GM12892 (cell line): Measurements from ENCODE around the gene IDNK.

ENCODE experiments used
- DNase-seq: peaks from one replicate; pipeline ENCODE4 v3.0.0; 2011; ENCODE audit not compliant: insufficient read length
- FAIRE-seq: peaks from 2 replicates; lab custom pipeline; 2011; peaks lifted over from hg19 to GRCh38; lab: Jason Lieb, UNC
- POLR2A ChIP-seq: IDR thresholded peaks from 2 replicates; pipeline ENCODE4 v1.6.1; 2011; ENCODE audit warnings: low read depth, low read length, control low read depth
- POLR2AphosphoS5 ChIP-seq: IDR thresholded peaks from 2 replicates; pipeline ENCODE4 v1.6.1; 2011; ENCODE audit warnings: low read depth, low read length, control low read depth
- TAF1 ChIP-seq: IDR thresholded peaks from 2 replicates; pipeline ENCODE4 v1.6.1; 2011; ENCODE audit warnings: low read depth, mild to moderate bottlenecking, control low read depth, low read length, borderline replicate concordance

Gene IDNK

DNA sequence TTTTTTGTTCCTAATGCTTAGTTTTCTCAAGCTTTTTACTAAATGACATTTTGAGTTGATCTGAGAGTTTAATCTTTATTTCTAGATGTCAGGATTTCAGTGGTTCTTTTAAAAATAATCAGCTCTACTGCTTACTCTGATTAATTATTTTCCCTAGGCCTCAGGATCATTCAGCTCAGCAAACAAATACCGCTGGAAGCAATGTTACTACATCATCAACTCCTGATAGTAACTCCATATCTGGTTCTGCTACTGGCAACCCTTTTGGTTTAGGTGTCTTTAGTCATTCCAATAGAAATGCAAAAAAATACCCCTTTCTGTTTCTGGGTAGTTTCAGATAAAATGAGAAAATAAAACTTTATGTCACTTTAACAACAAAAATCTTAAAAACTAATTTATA, 5.6 kb upstream of the IDNK start:
- no peak for DNase-seq
- no peak for TF ChIP-seq TAF1
- TF ChIP-seq POLR2A = no peak
- TF ChIP-seq POLR2AphosphoS5 = no peak
- no peak for FAIRE-seq

DNA sequence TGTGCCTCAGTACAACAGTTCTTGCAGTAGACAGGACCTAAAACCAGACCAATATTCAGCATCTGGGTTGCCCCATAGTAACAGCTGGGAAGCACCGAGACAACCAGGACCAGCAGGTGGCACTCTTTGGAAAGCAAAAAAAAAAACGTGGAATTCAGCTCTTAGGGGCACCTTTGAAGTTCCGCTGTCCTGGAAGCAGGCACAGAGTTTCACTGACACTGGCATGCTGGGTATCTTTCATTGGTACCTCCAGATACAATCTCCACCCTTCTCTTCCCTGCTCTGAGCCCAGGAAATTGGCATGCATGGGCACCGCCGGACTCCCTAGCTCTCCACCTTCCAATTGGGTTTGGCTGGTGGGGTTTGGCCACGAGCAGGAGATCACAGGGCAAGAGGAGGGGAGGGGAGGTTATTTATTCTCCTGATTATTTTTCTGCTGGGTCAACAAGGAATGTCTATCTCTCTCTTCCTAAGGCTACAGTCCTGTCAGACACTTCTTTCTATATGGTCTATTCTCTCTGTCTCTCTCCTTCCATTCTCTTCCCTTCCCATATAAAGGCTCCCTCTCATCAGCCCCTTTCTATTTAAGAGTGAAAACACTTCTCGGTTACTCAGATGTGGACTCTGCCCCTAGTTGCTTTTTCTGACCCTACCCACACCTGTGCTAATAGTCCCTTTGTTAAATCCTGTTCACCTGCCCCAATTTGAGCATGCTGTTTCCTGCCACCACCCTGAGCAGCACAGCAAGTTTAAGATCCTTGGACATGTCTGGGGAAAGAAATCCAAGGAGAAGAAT, 1.9 kb upstream of the IDNK start:
- FAIRE-seq (peak; percentile 67), DNase-seq (no peak)
- TF ChIP-seq POLR2A (no peak), POLR2AphosphoS5 (no peak), TAF1 (no peak)

GRCh38 chr9:83622433-83622938, 457 bp upstream of the IDNK start:
- TF ChIP-seq TAF1 = no peak
- no peak for TF ChIP-seq POLR2A
- TF ChIP-seq POLR2AphosphoS5 = no peak
- FAIRE-seq (no peak), DNase-seq (no peak)

GRCh38 chr9:83623679-83624076, 735 bp downstream of the IDNK start:
- DNase-seq = no peak

GRCh38 chr9:83625178-83625577, 2.2 kb downstream of the IDNK start:
- no peak for FAIRE-seq
- no peak for DNase-seq
- TF ChIP-seq TAF1 (no peak), POLR2AphosphoS5 (no peak), POLR2A (no peak)

More at GRCh38 chr9:83623679-83624076, 735 bp downstream of the IDNK start:
- TF ChIP-seq TAF1 (no peak), POLR2AphosphoS5 (no peak), POLR2A (no peak)
- FAIRE-seq = no peak

DNA sequence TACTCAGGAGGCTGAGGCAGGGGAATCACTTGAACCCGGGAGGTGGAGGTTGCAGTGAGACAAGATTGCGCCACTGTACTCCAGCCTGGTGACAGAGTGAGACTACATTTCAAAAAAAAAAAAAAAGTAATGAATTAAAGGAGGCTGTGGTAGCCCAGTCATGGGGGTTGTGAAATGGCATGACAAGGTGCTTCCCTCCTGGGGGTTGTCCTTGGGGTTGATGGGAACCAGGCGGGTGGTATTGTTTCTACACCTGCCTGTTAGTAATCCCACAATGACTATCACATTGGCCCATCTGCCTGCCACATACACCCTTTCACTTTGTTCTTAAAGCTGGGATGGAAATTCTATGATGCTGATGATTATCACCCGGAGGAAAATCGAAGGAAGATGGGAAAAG, 5.6 kb downstream of the IDNK start:
- DNase-seq = no peak
- FAIRE-seq = no peak
- TF ChIP-seq POLR2AphosphoS5 = no peak
- no peak for TF ChIP-seq TAF1
- no peak for TF ChIP-seq POLR2A

DNA sequence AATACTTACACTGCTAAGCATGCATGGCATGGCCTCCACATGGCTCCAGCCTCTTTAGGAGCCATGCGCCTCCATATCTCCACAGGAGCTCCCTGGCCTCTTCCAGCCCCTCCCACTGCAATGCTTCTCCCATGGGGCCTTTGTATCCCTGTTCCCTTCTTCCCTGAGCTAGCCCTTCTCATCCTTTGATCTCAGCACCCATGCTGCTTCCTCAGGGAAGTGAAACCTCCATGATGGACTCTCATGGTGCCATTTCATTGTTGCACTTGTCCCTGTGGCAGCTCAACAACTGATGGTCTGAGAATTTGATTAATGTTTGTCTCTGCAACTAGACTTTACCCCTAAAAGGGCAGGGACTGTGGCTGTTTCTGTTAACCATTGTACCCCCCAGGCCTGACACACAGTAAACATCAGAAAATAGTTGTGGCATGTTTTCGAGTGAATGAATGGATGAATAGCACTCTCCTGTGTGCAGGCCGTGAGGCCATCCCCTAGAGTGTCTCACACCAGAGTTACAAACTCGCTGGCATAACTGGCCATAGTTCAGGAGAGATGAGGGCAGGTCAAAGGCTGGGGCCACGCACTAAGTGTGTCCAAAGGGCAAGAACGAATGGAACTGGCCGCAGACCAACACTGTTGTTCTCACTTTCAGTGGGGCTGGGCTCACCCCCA, 6.6 kb downstream of the IDNK start:
- FAIRE-seq (no peak), DNase-seq (no peak)
- TF ChIP-seq TAF1 = no peak
- TF ChIP-seq POLR2A = no peak
- TF ChIP-seq POLR2AphosphoS5 = no peak

GRCh38 chr9:83630938-83631457, 8.1 kb downstream of the IDNK start:
- FAIRE-seq (no peak), DNase-seq (no peak)
- TF ChIP-seq POLR2AphosphoS5 (no peak), POLR2A (no peak), TAF1 (no peak)

DNA sequence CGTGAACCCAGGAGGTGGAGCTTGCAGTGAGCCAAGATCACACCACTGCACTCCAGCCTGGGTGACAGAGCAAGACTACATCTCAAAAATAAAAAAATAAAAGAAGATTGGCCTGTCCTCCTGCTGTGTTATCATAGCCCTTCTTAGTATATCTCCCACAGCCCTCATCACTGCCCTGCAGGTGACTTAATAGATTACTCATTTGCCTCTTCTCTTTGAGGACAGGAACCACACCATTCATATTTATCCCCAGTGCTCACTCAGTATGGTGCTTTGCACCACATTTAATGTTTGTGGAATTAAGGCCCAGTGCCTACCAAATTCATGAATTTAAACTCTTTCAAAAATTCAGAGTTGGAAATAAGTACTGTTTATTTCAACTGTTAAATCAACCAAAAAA, 10.3 kb downstream of the IDNK start:
- DNase-seq (no peak), FAIRE-seq (no peak)
- TF ChIP-seq TAF1 (no peak), POLR2AphosphoS5 (no peak), POLR2A (no peak)

DNA sequence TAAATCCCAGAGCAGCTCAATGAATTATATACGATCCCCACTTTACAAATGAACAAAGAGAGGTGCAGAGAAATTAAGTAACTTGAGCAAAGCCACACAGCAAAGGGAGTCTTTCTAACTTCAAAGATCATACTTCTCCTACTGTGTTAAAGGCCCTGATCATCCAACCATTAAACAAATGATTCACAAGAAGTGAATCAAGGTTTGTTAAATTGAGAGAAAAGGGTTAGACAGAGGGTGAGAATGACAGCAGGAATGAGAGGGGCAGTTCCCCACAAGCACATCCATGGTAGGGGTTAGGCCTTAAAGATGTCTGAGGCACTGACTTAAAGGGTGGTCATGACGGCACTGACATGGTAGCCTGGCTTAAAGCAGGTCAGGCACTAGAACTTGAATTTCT, 10.7 kb downstream of the IDNK start:
- FAIRE-seq = no peak
- DNase-seq = no peak
- no peak for TF ChIP-seq POLR2A
- TF ChIP-seq TAF1 = no peak
- no peak for TF ChIP-seq POLR2AphosphoS5

- TF ChIP-seq POLR2A = no peak
- no peak for TF ChIP-seq TAF1
- no peak for TF ChIP-seq POLR2AphosphoS5
- FAIRE-seq = no peak
- DNase-seq = no peak
Measured at GRCh38 chr9:83636813-83637212, 13.9 kb downstream of the IDNK start.
